ENCODE results near the gene PKM. TPM values are rescaled to one million over a fixed set of nuclear protein-coding genes. Genes with fewer than 3 reads are reported as not detected.

Gene PKM
- total RNA-seq, 1 donor = 2,299 TPM

- DNase-seq (ENCODE audit: insufficient read length, low spot score, missing footprints) = no peak
- Histone ChIP-seq H3K4me2 (ENCODE audit: insufficient read depth, low read length) (no peak overlapping the region), H3K9me3 (ENCODE audit: low read depth, low read length) (no peaks in the 10 kb centered on the region), H3K27me3 (ENCODE audit: insufficient read depth, low read length) (no peaks in the 10 kb centered on the region), H3K27ac (ENCODE audit: low read depth, low read length) (no peak overlapping the region), H4K20me1 (ENCODE audit: insufficient read depth, low read length) (peaks cover 2% of the 10 kb centered on the region), H3K4me3 (ENCODE audit: insufficient read depth, low read length) (no peak overlapping the region), H3K36me3 (ENCODE audit: insufficient read depth, low read length) (no peaks in the 10 kb centered on the region), H3K79me2 (ENCODE audit: insufficient read depth, low read length) (peaks cover 24% of the 10 kb centered on the region), H2AFZ (ENCODE audit: low read length) (no peak overlapping the region), H3K4me1 (ENCODE audit: insufficient read depth, low read length) (peaks cover 32% of the 10 kb centered on the region)
- TF ChIP-seq CTCF (IDR thresholded peaks at IDR 0.05; ENCODE audit: extremely low read depth, low read depth, low read length) = no peak
Measured at GRCh38 chr15:72233769-72234168, 2.8 kb upstream of the PKM start.

- peak; percentile 98 for DNase-seq (ENCODE audit: insufficient read length, low spot score, missing footprints)
- Histone ChIP-seq H3K79me2 (ENCODE audit: insufficient read depth, low read length) (peaks cover 24% of the 10 kb centered on the region), H3K4me1 (ENCODE audit: insufficient read depth, low read length) (peaks cover 38% of the 10 kb centered on the region), H3K9me3 (ENCODE audit: low read depth, low read length) (no peaks in the 10 kb centered on the region), H3K36me3 (ENCODE audit: insufficient read depth, low read length) (no peaks in the 10 kb centered on the region), H2AFZ (ENCODE audit: low read length) (peak overlapping the region; percentile 75), H4K20me1 (ENCODE audit: insufficient read depth, low read length) (peaks cover 7% of the 10 kb centered on the region), H3K4me3 (ENCODE audit: insufficient read depth, low read length) (peak overlapping the region; percentile 95), H3K27ac (ENCODE audit: low read depth, low read length) (peak overlapping the region; percentile 98), H3K27me3 (ENCODE audit: insufficient read depth, low read length) (no peaks in the 10 kb centered on the region), H3K4me2 (ENCODE audit: insufficient read depth, low read length) (peak overlapping the region; percentile 98)
- TF ChIP-seq CTCF (IDR thresholded peaks at IDR 0.05; ENCODE audit: extremely low read depth, low read depth, low read length) = no peak
Measured at GRCh38 chr15:72231833-72232478, 966 bp upstream of the PKM start.

- Histone ChIP-seq H3K27ac (ENCODE audit: low read depth, low read length) (peak overlapping the region; percentile 98), H3K79me2 (ENCODE audit: insufficient read depth, low read length) (peaks cover 23% of the 10 kb centered on the region), H3K4me3 (ENCODE audit: insufficient read depth, low read length) (peak overlapping the region; percentile 95), H4K20me1 (ENCODE audit: insufficient read depth, low read length) (peaks cover 18% of the 10 kb centered on the region), H3K4me1 (ENCODE audit: insufficient read depth, low read length) (peaks cover 44% of the 10 kb centered on the region), H3K4me2 (ENCODE audit: insufficient read depth, low read length) (peak overlapping the region; percentile 98), H2AFZ (ENCODE audit: low read length) (peak overlapping the region; percentile 40), H3K27me3 (ENCODE audit: insufficient read depth, low read length) (no peaks in the 10 kb centered on the region), H3K36me3 (ENCODE audit: insufficient read depth, low read length) (peaks cover 3% of the 10 kb centered on the region), H3K9me3 (ENCODE audit: low read depth, low read length) (no peaks in the 10 kb centered on the region)
- DNase-seq (ENCODE audit: insufficient read length, low spot score, missing footprints) = peak; percentile 94
- TF ChIP-seq CTCF (IDR thresholded peaks at IDR 0.05; ENCODE audit: extremely low read depth, low read depth, low read length) = no peak
Measured at GRCh38 chr15:72230197-72231065, 559 bp downstream of the PKM start.

- H3K79me2 ChIP-seq (ENCODE audit: insufficient read depth, low read length) = peaks cover 28% of the 10 kb centered on the region
- H3K4me3 ChIP-seq (ENCODE audit: insufficient read depth, low read length) = peak overlapping the region; percentile 95
- peaks cover 3% of the 10 kb centered on the region for H3K36me3 ChIP-seq (ENCODE audit: insufficient read depth, low read length)
- H3K27me3 ChIP-seq (ENCODE audit: insufficient read depth, low read length) = no peaks in the 10 kb centered on the region
- H3K9me3 ChIP-seq (ENCODE audit: low read depth, low read length) = no peaks in the 10 kb centered on the region
- no peak overlapping the region for H2AFZ ChIP-seq (ENCODE audit: low read length)
- DNase-seq (ENCODE audit: insufficient read length, low spot score, missing footprints) = no peak
- H3K27ac ChIP-seq (ENCODE audit: low read depth, low read length) = peak overlapping the region; percentile 98
- no peak for TF ChIP-seq CTCF (IDR thresholded peaks at IDR 0.05; ENCODE audit: extremely low read depth, low read depth, low read length)
- peak overlapping the region; percentile 98 for H3K4me2 ChIP-seq (ENCODE audit: insufficient read depth, low read length)
- peaks cover 46% of the 10 kb centered on the region for H3K4me1 ChIP-seq (ENCODE audit: insufficient read depth, low read length)
- peaks cover 18% of the 10 kb centered on the region for H4K20me1 ChIP-seq (ENCODE audit: insufficient read depth, low read length)
Measured at GRCh38 chr15:72229947-72230196, 1.1 kb downstream of the PKM start.
